IPS-NIHi7 (cell line): Measurements from ENCODE around the gene EXOSC9.

Experiments
- DNase-seq: peaks from one replicate; pipeline ENCODE4 v3.0.0; 2012; ENCODE audit warnings: mixed read lengths; ENCODE audit errors: extremely low spot score

EXOSC9 gene

DNA sequence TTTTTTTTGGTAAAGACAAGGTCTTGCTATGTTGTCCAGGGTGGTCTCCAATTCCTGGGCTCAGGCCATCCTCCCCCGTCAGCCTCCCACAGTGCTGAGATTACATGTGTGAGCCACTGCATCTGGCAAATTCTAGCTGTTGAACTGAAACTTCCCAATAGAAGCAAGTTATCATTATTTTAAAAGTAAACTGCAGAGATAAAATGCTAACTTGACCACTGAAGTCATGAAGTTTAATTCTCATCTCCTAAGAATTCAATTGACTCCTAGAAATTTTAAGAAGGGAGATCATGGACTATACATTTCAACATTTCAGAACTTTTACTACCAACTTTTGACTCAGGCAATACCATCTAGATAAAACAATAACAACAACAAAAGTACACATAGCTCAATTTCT is 11.7 kb upstream of the EXOSC9 start:
- no peak for DNase-seq

DNA sequence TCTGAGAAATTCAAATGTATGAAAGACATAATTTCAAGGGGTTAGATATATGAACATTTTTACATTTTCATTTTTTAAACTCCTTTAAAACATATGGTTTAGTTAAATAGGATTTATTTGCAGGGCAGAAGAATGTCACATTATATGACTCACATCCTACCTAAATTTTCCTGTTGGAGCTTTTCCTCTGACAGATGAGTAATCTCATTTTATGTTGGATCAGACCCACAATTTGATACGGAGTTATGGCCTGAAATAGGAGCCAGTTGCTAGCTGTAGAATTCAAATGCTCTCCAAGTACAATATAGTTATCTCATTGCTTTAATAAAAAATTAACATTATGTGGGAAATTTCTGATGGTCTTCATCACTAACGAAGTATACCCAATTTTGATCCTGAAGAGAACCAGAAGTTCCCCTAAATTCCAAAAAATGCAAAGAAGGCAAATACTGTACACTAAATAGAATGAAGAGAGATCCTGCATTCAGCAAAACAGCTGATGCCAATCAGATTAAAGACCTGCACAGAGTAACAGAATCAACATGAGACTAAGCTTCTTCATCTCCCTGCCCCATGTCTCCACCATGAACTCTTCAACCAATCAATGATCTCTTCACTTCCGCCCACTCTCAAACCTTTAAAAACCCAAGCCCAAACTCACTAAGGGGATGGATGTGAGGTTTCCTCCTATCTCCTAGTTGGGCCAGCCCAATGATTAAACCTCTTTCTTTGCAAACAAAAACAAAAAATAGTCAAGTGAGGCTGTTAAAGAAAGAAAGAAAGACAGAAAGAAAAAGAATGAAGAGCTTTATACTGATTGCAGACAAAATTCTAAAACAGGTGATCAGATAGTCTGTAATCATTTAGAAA is 10.9 kb upstream of the EXOSC9 start:
- no peak for DNase-seq

DNA sequence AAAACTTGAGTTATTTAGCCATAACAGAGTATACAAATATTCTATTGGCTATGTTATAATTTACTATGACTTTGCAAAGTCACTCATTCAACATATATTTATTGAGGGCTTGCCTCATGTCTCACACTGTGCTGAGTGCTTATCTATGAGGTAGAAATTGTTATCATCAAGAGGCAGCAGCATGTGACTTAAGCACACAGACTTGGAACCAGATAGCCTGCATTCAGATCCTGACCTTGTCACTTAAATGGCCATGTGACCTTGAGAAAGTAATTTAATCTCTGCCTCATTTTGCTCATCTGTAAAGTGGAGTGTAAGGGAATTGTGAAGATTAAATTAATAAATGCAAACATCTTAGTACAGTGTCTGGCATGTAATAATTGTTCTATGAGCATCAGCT is 10.1 kb upstream of the EXOSC9 start:
- no peak for DNase-seq

DNA sequence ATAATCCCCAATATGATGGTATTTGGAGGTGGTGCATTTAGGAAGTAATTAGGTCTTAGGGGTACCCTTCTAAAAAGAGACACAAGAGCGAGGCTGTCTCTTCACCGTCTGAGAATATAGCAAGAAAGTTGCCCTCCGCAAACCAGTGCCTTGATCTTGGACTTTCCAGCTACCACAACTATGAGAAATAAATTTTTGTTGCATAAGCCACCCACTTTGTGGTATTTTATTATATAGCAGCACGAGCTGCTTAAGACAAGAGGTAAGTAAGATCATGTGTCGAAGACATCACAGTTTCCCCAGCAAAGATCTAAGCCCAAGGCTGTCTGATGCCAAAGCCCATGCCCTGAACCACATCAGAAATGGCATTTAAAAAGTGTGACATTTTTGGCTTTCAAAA is 9.6 kb upstream of the EXOSC9 start:
- DNase-seq: no peak

DNA sequence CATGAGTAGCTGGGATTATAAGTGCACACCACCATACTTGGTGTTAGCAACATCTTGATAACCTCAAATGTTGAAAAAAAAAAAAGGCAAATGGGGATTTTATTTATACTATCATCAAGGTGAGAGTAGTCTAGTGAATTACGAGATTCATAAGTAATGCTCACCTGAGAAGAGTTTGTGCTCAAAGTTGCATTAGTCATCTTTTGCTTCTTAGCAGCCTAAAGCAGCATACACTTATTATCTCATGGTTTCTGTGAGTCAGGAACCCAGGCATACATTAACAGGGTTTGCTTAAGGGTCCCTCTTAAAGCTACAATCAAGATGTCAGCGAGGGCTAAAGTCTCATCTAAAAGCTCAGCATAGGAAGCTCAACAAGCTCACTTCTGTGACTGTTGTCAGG is 8.2 kb upstream of the EXOSC9 start:
- no peak for DNase-seq

DNA sequence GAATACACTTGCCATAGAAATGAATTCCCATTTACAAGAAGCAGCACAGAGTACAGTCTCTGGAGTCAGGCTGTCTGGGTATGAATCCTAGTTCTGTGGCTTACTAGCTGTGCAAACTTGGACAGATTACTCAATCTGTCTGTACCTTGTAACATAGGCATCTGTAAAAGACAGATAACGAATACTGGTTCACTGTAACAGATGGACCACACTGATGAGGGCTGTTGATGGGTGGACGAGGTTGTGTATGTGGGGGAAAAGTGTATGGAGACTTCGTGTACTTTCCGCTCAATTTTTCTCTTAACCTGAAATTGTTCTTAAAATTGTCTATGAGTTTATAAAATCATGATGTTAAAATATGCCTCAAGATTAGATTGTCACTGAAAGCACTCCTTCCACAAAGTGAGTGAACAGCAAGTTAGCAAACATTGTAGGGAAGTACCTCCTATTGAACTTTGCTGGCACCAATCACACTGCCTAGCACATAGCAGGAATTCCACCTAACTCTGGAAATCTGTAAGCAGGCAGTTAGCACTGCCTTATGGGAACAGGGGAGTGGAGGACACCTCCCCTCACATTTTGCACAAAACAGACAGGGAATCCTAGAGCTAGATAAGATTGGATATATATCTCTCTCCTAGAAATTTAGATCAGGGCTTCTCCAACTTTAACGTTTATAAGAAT is 6.5 kb upstream of the EXOSC9 start:
- DNase-seq: no peak

DNA sequence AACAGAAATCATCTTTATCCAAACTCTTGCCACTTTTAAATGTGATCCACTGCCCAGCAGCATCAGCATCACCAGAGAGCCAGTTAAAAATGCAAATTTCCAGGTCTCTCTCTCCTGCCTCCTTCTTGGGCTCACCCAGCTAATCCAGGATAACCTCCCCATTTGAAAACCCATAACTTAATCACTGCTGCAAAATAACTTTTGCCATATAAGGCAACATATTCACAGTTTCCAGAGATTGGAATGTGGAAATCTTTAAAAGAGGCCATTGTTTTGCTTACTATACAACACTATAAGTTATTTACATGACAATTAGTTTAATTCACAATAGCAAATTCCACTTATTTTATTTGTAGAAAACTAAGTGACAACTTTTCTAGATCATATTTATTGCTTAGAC is 4.8 kb upstream of the EXOSC9 start:
- DNase-seq: no peak

DNA sequence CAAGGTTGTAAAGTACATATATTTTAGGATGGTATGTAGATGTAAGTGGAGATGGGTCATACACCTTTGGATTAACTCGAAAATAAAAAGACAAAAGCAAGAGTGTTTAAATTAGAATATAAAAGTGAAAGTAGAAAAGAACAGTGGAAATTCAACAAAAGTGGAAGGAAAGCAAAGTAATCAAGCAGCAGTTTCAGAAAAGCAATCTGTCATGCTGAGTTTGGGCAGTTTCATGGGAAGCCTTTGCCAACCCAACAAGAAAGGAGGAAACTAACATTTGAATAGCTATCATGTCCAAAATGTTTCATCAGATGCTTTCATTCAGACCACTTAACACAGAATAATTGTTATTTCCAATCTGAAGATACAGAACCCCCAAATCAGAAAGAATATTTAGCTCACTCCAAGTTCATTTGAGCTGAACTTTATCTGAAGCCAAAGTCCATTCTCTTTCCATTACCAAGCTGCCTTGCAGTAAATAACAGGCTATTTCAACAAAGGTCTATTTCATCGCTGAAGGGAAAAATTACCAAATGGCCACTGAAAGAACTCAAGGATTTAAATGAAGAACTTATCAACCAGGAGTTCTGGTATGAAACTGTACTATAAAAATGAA is 1.8 kb upstream of the EXOSC9 start:
- DNase-seq: no peak

DNA sequence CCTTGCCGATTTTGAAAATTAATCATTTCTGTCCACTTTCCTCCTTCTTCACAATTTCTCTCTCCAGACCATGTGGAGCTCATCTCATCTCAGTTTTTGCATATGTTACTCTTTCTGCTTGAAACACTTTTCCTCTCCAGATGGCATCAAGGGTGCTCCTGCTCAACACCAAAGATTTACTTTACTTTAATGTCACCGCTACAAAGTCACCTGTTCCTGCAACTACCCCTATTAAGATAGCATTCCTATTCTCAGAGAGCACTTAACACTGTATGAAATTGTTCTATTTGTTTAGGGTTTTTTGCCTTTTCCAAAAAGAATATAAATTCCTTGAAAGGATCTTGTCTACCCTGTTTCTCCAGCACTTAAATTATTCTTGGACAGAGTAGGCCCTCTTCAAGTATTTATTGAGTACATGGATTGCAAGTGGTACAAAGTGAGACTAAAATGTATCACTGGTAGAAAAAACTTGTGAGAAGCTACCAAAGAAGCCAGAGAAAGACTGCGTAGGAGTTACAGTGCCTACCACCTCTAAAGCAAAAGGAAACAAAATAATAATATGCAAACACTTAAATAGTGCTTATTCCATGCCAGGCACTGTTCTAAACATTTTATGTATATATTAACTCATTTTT is 1.1 kb upstream of the EXOSC9 start:
- DNase-seq: no peak

DNA sequence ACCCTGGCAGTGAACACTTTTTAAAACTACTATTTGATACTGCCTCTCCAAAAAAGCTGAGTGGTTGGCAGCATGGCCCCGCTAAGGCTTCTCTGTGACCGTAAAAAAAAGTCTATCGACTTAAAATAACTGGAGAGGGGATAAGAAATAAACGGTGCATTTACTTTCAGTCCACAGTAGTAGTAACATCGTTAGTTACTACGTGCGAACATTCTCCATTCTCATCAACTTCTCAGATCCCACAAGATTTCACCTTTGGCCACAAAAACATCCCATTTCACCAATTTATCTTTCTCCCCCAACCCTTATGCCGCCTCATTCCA is 524 bp upstream of the EXOSC9 start:
- DNase-seq: no peak

DNA sequence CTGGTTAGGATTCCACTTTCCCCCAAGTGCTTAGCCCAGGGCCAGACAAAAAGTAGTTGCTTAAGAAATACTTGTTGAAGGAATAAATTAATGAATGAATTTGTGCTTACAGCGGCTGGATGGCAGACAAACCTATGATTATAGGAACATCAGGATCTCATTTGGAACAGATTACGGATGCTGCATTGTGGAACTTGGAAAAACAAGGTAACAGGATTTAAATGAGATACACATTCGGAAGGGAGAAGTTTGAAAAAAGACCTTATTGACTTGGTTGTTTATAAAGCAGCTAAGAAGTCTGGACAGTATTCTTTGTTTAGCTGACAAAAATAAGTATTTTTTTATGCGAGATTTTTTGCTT is 572 bp downstream of the EXOSC9 start:
- no peak for DNase-seq

DNA sequence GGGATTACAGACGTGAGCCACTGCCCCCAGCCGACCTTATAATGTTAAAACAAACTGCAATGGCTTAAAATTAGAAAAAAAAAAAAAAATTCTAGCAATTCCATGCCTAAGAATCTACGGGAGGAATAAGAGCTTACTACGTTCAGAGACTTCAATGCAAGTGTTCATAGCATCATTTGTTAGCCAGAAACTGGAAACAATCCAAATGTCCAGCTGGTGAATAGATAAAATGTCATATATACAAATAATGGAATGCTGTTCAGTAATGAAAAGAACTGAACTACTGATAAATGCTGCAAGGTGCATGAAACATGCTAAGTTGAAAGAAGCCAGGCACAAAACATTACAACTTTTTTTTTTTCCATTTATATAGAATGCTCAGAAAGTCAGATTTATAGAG is 5.3 kb downstream of the EXOSC9 start:
- no peak for DNase-seq

DNA sequence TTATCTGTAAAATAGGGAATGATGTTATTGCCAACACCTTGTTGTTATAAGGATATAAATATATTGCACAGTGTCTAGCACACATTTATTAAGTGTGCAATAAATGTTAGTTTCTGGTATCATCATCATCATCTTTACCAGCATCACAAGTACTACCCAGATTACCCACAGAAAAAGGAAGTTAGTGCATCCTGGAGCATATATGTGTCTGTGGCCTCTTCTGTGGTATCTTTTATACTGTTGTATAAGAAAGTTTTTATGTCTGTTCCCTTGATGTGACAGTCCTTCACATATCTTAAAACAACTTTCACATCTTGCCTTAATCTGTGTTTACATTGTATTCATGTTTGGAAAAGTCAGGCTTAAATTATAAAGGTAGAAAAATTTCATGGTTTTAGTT is 10.0 kb downstream of the EXOSC9 start:
- no peak for DNase-seq

DNA sequence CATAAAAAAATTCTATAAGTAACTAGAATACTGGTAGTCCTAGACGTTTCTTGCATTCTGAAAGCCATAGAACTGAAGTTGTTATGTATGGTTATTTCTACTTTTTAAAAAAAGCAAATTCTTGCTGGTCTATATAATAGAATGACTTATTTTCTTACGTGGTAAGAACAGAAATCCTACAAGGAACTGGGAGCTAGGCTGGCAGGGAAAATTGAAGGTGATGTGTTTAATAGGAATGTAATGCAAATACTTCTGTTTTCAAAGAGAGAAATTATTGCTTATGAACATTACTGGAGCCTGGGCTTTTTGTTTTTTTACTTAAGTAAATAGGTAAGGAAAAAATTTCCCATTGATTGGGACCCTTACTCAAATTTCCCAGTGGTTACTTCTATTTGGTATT is 13.6 kb downstream of the EXOSC9 start:
- DNase-seq: no peak

DNA sequence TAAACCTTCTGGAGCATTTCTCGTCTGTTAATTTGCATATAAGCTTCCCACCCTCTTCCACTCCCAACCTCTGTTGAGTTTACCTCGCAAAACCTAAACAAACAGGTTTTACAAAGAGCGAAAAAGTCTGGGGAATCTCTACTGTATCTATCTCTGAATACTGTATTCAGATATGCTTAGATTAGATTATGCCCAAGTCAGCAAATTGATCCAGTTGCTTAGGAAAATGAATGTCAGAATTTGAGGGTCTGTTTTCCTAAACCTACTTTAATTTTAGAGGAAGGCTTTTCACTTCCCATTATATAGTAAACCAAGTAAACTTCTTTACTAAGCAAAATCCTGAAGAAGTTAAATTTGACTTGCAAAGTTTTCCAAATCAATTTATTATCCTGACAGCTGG is 15.9 kb downstream of the EXOSC9 start:
- no peak for DNase-seq

DNA sequence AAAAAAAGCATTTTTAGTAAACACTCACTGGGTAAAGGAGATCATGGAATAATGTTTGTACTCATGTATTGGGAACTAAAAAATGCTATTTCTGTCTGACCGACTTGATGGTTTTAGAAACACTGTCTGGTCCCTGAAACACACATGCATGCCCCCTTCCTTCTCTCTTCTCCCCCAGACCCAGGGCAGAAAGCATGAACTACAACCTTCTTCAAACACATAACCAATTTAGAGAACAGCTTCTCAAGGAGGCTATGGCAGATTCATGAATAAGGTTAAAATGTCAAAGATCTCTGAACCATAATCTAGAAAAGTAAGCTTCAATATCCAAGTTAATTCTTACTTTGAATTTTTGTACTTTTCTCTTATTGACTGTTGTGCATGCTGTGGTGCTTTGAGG is 16.6 kb downstream of the EXOSC9 start:
- DNase-seq: no peak

DNA sequence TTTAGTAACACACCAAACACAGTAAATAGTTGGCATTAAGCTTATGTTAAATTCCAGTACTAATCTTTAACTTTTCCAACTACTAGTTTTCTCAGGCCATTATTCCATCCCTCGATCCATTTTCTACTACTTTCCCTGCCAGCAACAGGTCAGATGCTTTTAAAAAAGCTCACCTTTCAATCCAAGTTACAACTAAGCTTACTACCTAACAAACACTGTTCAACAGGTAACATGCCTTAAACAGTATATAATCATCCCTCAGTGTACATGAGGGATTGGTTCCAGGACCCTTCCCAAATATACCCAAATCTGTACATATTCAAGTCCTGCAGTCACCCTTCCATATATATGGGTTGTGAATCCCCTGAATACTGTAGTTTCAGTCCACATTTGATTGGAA is 17.1 kb downstream of the EXOSC9 start:
- DNase-seq: no peak

DNA sequence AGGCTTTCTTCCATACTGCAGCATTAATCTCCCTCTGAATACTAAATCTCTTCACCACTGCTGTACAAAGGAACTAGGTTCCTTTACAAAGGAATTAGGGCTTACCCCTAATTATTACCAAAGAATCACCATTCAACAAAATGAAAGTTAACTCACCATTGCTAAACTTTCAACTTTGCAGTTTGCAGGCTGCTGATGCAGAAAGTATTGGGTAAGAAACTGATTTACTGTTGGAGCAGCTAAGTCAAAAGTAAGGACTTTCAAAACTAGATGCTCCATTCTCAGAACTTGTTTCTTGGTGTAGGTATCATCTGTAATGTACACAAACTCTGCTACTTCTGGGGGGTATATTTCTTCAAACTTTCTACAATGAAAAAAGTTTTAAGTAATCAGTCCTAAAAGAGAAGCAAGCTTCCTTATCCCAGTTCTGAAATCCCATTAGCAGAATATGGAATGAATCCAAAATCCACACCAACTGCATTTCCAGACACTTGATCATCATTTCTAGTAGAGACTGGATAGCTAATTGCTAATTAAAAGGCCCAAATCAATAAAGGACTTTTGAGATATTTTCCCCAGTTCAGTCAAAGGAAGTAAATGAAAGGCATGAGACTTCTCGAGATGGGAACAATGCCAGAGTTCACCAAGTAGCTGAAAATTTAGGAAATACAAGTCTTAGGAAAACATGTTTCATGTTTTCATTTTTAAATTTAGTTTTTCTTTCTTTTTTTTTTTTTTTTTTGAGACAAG is 18.3 kb downstream of the EXOSC9 start:
- DNase-seq: no peak

DNA sequence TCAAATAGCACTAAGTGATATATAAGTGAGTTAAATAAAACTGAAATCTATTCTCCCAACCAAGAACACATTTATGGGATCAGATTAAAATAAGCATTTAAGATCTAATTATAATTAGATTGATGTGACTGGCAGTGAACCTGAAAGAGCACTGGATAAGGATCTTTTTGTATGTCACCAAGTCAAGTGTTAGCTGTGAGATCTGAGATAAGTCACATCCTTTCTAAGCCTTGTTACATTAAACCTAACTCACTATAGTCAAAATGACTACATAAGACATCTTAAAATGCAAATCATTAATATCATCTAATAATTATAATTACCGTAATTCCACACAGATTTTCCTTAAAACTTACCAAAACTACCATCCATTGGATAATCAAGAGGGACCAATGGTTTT is 20.9 kb downstream of the EXOSC9 start:
- DNase-seq: no peak

DNA sequence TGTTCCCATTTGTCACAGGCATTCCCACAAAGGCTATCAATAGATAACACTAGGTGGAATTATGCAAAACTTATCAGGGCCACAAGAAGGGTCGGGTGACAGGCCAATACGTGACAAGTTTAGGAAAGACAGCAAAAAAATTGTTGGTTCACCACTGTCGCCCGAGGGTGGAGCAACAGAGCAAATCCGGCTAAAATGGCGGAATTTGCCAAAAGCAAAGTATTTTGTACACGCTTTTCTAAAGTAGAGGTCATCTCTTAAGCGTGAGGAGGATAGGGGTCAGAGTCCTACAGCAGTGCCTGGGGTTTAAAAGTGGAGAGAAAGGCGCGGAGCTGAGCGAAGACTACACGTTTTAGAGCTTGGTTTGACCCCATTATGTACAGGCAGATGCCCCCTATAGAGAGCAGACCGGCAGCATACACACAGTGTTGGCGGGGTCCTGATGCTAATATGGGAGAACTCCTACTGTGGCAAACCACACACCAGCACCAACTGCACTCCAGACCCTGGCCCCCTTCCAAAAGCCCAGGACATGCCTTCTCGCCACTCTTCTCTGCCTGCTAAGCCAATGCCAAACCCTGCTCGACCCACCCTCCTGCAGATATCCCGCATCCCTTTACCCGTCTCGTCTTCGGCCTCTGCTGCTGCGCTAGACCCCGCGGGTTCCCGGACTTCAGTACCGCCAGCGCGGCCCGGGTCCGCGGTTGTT is 21.8 kb downstream of the EXOSC9 start:
- peak; percentile 19 for DNase-seq

DNA sequence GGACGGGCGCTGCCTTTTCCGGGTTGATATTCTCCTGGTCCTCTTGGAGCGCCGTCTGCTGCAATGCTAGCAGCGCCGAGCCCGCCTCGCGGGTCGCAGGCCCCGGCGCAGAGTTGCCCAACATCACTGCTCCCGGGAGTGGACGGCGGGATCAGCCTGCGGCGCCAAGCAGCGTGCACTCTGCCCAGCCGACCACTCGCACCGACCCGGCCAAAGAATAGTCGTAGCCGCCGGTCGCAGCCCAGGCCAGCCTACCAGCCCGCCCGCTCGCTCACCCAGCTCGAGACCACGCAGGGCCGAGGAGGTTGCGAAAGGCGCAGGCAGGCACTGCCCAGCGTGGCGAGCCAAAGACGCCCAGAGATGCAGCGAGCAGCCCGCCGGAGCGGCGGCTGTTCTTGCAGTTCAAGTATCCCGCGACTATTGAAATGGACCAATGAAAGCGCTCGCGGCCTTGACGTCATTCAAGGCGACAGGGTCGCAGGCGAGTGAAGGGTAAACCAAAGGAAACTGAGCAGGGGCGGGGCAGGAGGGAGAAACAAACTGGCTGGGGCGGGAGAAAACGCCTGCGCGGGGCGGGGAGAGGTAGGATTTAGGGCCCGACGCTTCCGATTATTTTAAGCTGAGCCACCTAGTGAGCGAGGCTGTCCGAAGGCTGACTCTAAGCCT is 22.5 kb downstream of the EXOSC9 start, which contains the start of gene CCNA2:
CCNA2 (minus strand) TSS at position 379 of the 666 bp plus-strand sequence; CDS start at position 124, 255 bp downstream.
- DNase-seq: peak; percentile 95
